GM20000 (cell line): ENCODE results near the gene KRTAP10-4.

Experiments
- DNase-seq: peaks from one replicate; pipeline ENCODE4 v3.0.0; 2012; ENCODE audit warnings: low spot score
- TF ChIP-seq, protein P1 (sequence below): IDR thresholded peaks from 2 replicates; pipeline ENCODE4 v1.5.1; 2012; ENCODE audit warnings: mild to moderate bottlenecking, control low read depth; ENCODE audit errors: extremely low read depth, missing control alignments

The KRTAP10-4 gene

DNA sequence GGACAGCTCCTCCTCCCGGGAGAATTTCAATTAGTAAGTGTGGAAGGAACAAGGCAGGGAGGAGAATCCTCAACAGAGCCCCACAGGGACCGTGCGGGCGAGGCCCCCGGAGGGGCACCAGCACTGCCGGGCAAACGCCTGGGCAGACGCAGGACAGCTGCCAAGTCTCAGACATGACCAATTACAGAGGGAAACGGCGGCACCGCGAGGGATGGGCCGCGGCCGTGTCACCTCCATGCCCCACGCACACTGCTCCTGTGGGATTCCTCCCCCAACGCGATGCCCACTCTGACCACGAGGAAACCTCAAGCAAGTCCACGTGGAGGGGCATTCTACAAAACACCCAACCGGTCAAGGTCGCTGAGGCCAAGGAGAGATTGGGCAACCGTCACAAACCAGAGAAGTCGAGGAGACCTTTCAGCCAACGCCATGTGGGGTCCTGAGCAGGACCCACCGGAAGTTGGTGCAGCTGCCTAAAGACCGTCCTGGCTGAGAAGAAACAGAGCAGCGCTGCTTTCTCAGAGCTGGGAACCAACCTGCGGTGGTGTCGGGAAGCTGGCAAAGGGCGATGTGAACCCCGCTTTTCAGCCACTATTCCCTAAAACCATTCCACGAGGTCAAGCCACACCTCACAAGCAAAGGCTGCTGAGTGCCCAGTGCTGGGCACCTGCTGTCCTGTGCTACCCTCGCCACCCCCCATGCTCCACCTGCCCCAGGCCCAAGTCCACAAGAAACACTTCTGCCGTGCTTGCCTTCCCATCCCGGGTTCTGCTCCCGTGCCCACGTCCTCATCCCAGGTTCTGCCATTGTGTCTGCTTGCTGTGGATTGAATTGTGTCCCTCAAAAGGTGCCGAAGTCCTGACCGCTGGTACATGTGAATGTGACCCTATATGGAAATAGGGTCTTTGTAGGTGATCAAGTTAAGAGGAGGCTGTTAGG is 1.4 kb upstream of the KRTAP10-4 start:
- no peak for DNase-seq
- TF ChIP-seq, protein P1, sequence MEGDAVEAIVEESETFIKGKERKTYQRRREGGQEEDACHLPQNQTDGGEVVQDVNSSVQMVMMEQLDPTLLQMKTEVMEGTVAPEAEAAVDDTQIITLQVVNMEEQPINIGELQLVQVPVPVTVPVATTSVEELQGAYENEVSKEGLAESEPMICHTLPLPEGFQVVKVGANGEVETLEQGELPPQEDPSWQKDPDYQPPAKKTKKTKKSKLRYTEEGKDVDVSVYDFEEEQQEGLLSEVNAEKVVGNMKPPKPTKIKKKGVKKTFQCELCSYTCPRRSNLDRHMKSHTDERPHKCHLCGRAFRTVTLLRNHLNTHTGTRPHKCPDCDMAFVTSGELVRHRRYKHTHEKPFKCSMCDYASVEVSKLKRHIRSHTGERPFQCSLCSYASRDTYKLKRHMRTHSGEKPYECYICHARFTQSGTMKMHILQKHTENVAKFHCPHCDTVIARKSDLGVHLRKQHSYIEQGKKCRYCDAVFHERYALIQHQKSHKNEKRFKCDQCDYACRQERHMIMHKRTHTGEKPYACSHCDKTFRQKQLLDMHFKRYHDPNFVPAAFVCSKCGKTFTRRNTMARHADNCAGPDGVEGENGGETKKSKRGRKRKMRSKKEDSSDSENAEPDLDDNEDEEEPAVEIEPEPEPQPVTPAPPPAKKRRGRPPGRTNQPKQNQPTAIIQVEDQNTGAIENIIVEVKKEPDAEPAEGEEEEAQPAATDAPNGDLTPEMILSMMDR = no peak

DNA sequence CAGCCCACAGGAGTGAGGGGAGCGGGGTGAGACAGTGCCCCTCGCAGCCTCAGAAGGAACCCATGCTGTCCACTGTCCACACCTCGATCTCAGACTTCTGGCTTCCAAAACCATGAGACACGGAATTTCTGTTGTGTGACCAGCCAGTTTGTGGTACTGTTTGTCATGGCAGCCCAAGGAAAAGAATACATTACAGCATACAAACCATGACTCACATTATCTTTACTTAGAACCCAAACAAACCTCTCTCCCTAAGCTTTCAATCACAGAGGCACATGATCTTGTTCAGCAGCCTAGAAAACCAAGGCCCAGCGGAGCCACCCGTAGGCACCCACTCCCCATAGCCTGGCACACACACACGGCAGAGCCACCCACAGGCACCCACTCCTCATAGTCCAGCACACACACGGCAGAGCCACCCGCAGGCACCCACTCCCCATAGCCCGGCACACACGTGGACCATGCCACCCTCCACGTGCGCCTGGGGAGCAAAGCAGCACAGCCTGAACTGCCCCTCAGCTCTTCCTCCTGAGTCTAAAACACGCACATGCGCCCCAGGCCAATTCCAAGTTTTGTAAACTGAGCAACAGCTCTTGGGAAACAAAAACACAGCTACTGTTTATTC is 458 bp upstream of the KRTAP10-4 start:
- TF ChIP-seq, protein P1 = no peak
- no peak for DNase-seq

DNA sequence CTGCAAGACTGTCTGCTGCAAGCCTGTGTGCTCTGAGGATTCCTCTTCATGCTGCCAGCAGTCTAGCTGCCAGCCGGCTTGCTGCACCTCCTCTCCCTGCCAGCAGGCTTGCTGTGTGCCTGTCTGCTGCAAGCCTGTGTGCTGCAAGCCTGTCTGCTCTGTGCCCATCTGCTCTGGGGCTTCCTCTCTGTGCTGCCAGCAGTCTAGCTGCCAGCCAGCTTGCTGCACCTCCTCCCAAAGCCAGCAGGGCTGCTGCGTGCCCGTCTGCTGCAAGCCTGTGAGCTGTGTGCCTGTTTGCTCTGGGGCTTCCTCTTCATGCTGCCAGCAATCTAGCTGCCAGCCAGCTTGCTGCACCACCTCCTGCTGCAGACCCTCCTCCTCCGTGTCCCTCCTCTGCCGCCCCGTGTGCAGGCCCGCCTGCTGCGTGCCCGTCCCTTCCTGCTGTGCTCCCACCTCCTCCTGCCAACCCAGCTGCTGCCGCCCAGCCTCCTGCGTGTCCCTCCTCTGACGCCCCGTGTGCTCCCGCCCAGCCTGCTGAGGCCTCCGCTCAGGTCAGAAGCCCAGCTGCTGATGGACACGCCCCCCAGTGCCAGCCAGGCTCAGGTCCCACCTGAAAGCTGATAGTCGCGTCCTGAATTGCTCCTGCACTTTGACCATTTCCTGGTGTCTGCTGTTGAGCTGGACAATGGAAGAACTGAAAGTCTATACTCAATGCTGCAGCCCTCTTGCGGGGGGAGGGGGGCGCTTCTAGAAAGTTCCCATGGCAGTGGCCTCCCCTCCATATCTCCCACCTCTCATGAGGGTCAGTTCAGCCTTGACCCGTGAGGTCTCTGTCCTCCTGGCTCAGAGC is 1.2 kb downstream of the KRTAP10-4 start:
- TF ChIP-seq, protein P1 = no peak
- DNase-seq = no peak

DNA sequence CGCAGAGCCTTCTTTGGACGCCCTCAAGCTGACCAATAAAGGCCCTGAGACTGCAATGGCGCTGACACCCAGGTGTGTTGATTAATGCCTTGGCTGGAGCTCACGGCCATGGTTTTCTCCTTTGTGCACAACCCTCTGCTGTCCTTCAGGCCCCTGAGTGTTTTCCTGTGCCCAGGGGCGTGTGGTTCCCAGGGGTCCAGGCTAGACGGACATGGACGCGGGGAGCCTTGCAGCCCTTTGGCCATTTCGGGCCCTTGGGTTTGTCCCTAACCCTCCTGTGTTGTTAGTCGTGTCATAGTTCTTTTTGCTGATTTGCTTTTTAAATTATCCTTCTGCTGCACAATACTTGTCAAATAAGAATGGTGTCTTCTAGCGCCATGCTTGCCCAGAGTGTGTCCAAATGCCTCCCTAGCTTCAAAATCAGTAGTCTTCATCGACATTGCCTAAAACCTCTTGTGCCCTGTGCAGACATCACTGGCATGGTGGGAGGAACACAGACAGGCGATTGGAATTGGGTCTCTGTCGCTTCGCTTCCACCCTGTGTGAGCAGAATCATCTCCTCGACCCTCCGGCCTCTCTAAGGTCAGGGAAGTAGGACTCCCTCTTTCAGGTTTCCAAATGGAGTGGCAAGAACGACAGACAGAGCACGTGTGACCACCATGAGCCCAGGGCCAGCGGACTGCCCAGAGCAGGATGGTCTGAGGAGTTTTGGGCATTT is 1.9 kb downstream of the KRTAP10-4 start:
- DNase-seq = no peak
- TF ChIP-seq, protein P1 = no peak

DNA sequence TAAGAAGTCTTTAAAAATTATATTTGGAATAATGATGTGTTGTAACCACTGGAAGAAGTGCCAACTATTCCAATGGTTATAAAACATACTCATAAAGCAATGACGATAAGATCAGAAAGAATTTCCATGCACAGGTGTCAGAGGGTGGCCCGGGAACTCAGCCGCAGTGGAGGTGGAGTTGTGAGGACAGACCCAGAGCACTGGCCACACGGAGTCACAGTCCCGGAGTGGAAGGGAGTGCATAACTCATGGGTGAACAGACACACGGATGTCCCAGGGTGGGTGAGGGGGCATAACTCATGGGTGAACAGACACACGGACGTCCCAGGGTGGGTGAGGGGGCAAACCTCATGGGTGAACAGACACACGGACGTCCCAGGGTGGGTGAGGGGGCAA is 2.5 kb downstream of the KRTAP10-4 start:
- no peak for DNase-seq
- TF ChIP-seq, protein P1 = no peak

DNA sequence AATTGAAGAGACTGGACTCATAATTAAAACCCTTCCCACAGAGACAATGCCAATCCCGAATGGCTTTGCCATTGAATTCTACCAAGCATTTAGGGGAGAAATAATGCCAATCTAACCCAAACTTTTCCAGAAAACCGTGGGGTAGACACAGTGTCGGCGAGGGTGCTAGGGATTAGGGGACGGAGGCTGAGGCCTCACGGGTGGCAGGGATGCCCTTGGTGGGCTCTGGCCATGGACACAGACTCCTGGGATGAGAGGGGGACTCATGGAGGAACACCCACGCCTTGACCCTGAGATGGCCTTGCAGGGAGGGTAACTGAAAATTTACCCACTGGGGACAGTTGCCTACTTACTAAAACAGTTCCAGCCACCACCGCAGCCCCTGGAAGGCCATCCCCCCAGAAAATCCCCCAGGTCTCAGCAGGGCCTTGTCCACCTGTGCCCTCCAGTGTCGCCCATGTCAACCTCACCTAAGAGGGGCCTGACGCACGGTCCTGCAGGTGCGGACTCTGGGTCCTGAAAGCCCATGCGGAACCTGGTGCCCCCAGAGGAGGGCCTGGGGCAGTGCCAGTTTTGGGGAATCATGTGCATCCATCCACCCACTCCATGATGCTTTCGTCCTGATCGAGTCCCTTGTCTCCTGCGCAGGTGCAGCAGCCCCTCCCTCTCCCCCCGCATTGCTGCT is 5.0 kb downstream of the KRTAP10-4 start:
- TF ChIP-seq, protein P1 = no peak
- DNase-seq = no peak
